ENCODE data around the gene ZNF286A.
"Not testable (repeated sequence)": the region's sequence is repeated elsewhere in the genome, so short reads cannot be mapped to it uniquely, and the experiment has no call there.

The ZNF286A gene

GRCh38 chr17:15736578-15736977 lies 37.0 kb downstream of the ZNF286A start:
- not testable (repeated sequence) for H3K4me3 ChIP-seq (replicated peaks; ENCODE audit: low read depth, low read length); DNase-seq (ENCODE audit: extremely low read depth, low read depth)

GRCh38 chr17:15738066-15738465 lies 38.5 kb downstream of the ZNF286A start:
- no peak overlapping the region for H3K4me3 ChIP-seq (replicated peaks; ENCODE audit: low read depth, low read length)
- no peak for DNase-seq (ENCODE audit: extremely low read depth, low read depth)
- TF ChIP-seq CTCF (IDR thresholded peaks at IDR 0.05; ENCODE audit: low read depth, low read length, missing control alignments): no peak

GRCh38 chr17:15739259-15739658 lies 39.7 kb downstream of the ZNF286A start:
- H3K4me3 ChIP-seq (replicated peaks; ENCODE audit: low read depth, low read length); DNase-seq (ENCODE audit: extremely low read depth, low read depth): not testable (repeated sequence)

- DNase-seq (ENCODE audit: extremely low read depth, low read depth): not testable (repeated sequence)
These were observed 40.5 kb downstream of the ZNF286A start for GRCh38 chr17:15740041-15740440.

GRCh38 chr17:15740570-15741120 lies 41.1 kb downstream of the ZNF286A start:
- no peak overlapping the region for H3K4me3 ChIP-seq (replicated peaks; ENCODE audit: low read depth, low read length)
- TF ChIP-seq CTCF (IDR thresholded peaks at IDR 0.05; ENCODE audit: low read depth, low read length, missing control alignments): no peak
- no peak for DNase-seq (ENCODE audit: extremely low read depth, low read depth)

More at GRCh38 chr17:15740041-15740440, 40.5 kb downstream of the ZNF286A start:
- not testable (repeated sequence) for H3K4me3 ChIP-seq (replicated peaks; ENCODE audit: low read depth, low read length)

GRCh38 chr17:15741624-15742023 lies 42.1 kb downstream of the ZNF286A start:
- no peak for TF ChIP-seq CTCF (IDR thresholded peaks at IDR 0.05; ENCODE audit: low read depth, low read length, missing control alignments)
- no peak overlapping the region for H3K4me3 ChIP-seq (replicated peaks; ENCODE audit: low read depth, low read length)
- no peak for DNase-seq (ENCODE audit: extremely low read depth, low read depth)

GRCh38 chr17:15742051-15742795 lies 42.7 kb downstream of the ZNF286A start:
- no peak for DNase-seq (ENCODE audit: extremely low read depth, low read depth)
- no peak for TF ChIP-seq CTCF (IDR thresholded peaks at IDR 0.05; ENCODE audit: low read depth, low read length, missing control alignments)
- H3K4me3 ChIP-seq (replicated peaks; ENCODE audit: low read depth, low read length): no peak overlapping the region

GRCh38 chr17:15742921-15743320 lies 43.4 kb downstream of the ZNF286A start:
- no peak for DNase-seq (ENCODE audit: extremely low read depth, low read depth)
- H3K4me3 ChIP-seq (replicated peaks; ENCODE audit: low read depth, low read length): no peak overlapping the region
- TF ChIP-seq CTCF (IDR thresholded peaks at IDR 0.05; ENCODE audit: low read depth, low read length, missing control alignments): no peak

All from HFF-Myc (cell line).